Neural cell (in vitro differentiated cells): ENCODE data around the gene SMU1.

Experiments
- CTCF ChIP-seq: fragments of 450-650 bp; IDR thresholded peaks from 2 replicates; pipeline ENCODE4 v1.5.1; 2014; ENCODE audit warnings: antibody characterized with exemption, mild to moderate bottlenecking, moderate library complexity; ENCODE audit not compliant: poor library complexity, severe bottlenecking
- EP300 ChIP-seq: fragments of 450-650 bp; conservative IDR thresholded peaks from 2 replicates; pipeline ENCODE4 v1.6.1; 2014; ENCODE audit warnings: antibody characterized with exemption, mild to moderate bottlenecking, moderate library complexity; ENCODE audit not compliant: poor library complexity, severe bottlenecking
- EZH2 ChIP-seq: fragments of 200-600, 300-800 bp; shearing (Covaris generic), sonication (generic); IDR thresholded peaks from 2 replicates; pipeline ENCODE4 v1.6.1; 2014; ENCODE audit warnings: antibody characterized with exemption, low read length, borderline replicate concordance, mild to moderate bottlenecking; ENCODE audit not compliant: insufficient read depth, poor library complexity, severe bottlenecking
- POLR2AphosphoS5 ChIP-seq: IDR thresholded peaks from 2 replicates; pipeline ENCODE4 v1.6.1; 2012

GRCh38 chr9:33029231-33029786 lies 47.2 kb downstream of the SMU1 start:
- TF ChIP-seq EZH2 (no peak), POLR2AphosphoS5 (no peak), CTCF (no peak), EP300 (no peak)
